Gastrocnemius medialis (tissue), 4 donors: ENCODE results near the gene PRPF19.
"Not testable (repeated sequence)": the region's sequence is repeated elsewhere in the genome, so short reads cannot be mapped to it uniquely, and the experiment has no call there.

Source experiments
- CTCF ChIP-seq, 5 experiments: fragments of 450-650 bp in 3 of 5; fragments of 200-600 bp in 2 of 5; sonication (generic) in 2 of 5; IDR thresholded peaks in 4 of 5; conservative IDR thresholded peaks in 1 of 5; 1 replicate in 4 of 5; 2 replicates in 1 of 5; pipeline ENCODE4 v1.5.1; 2016 to 2019; ENCODE audit warnings: antibody characterized with exemption in 5 of 5, mild to moderate bottlenecking in 3 of 5, moderate library complexity in 3 of 5
- POLR2A ChIP-seq, 2 donors: fragments of 450-650 bp; IDR thresholded peaks; one replicate each; pipeline ENCODE4 v1.6.1; 2017; ENCODE audit warnings: antibody characterized with exemption in 2 of 2, mild to moderate bottlenecking in 2 of 2, moderate library complexity in 2 of 2

GRCh38 chr11:60909680-60910280 lies 3.4 kb upstream of the PRPF19 start:
- not testable (repeated sequence) for TF ChIP-seq CTCF (IDR thresholded peaks at IDR 0.05 in 4 of 5, conservative IDR thresholded peaks at IDR 0.05 in 1 of 5); POLR2A (IDR thresholded peaks at IDR 0.05)
